Measurements from ENCODE around the gene KDM6B. TPM values are rescaled to one million over a fixed set of nuclear protein-coding genes. Genes with fewer than 3 reads are reported as not detected.

Gene KDM6B
- total RNA-seq, 1 donor from 2014 or later: 191 TPM

GRCh38 chr17:7820231-7820630, 13.8 kb upstream of the KDM6B start:
- no peak overlapping the region for H3K27ac Mint-ChIP-seq (ENCODE audit: unreplicated experiment)
- no peaks in the 10 kb centered on the region for H3K36me3 Mint-ChIP-seq (ENCODE audit: unreplicated experiment)
- no peaks in the 10 kb centered on the region for H3K4me1 Mint-ChIP-seq (ENCODE audit: low read depth, unreplicated experiment)
- TF ChIP-seq, protein P1, sequence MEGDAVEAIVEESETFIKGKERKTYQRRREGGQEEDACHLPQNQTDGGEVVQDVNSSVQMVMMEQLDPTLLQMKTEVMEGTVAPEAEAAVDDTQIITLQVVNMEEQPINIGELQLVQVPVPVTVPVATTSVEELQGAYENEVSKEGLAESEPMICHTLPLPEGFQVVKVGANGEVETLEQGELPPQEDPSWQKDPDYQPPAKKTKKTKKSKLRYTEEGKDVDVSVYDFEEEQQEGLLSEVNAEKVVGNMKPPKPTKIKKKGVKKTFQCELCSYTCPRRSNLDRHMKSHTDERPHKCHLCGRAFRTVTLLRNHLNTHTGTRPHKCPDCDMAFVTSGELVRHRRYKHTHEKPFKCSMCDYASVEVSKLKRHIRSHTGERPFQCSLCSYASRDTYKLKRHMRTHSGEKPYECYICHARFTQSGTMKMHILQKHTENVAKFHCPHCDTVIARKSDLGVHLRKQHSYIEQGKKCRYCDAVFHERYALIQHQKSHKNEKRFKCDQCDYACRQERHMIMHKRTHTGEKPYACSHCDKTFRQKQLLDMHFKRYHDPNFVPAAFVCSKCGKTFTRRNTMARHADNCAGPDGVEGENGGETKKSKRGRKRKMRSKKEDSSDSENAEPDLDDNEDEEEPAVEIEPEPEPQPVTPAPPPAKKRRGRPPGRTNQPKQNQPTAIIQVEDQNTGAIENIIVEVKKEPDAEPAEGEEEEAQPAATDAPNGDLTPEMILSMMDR (IDR thresholded peaks at IDR 0.05; ENCODE audit: partially characterized antibody, unreplicated experiment): no peak
- peaks cover 11% of the 10 kb centered on the region for H3K27me3 Mint-ChIP-seq (ENCODE audit: unreplicated experiment)
- no peaks in the 10 kb centered on the region for H3K9me3 Mint-ChIP-seq (ENCODE audit: unreplicated experiment)
- DNase-seq: no peak
- H3K4me3 Mint-ChIP-seq (ENCODE audit: unreplicated experiment): no peak overlapping the region

DNA sequence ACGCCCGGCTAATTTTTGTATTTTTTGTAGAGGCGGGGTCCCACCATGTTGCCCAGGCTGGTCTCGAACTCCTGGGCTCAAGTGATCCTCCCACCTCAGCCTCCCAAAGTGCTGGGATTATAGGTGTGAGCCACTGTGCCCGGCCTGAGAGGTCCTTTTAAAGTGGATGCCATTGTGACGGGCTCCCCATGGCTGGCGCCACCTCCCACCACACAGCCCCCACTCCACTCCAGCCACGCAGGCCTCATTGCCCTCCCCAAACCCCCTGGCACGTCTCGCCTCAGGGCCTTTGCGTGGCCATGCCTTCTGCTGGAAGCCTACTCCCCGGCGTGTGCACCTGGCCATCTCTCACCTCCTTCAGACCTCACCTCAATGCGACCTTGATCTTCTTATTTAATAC, 11.9 kb upstream of the KDM6B start:
- peaks cover 11% of the 10 kb centered on the region for H3K27me3 Mint-ChIP-seq (ENCODE audit: unreplicated experiment)
- no peak overlapping the region for H3K27ac Mint-ChIP-seq (ENCODE audit: unreplicated experiment)
- H3K9me3 Mint-ChIP-seq (ENCODE audit: unreplicated experiment): no peaks in the 10 kb centered on the region
- no peaks in the 10 kb centered on the region for H3K4me1 Mint-ChIP-seq (ENCODE audit: low read depth, unreplicated experiment)
- H3K4me3 Mint-ChIP-seq (ENCODE audit: unreplicated experiment): no peak overlapping the region
- TF ChIP-seq, protein P1 (IDR thresholded peaks at IDR 0.05; ENCODE audit: partially characterized antibody, unreplicated experiment): no peak
- DNase-seq: no peak
- no peaks in the 10 kb centered on the region for H3K36me3 Mint-ChIP-seq (ENCODE audit: unreplicated experiment)

- no peak for DNase-seq
- TF ChIP-seq, protein P1 (IDR thresholded peaks at IDR 0.05; ENCODE audit: partially characterized antibody, unreplicated experiment): no peak
- Mint-ChIP-seq H3K4me3 (ENCODE audit: unreplicated experiment) (no peak overlapping the region), H3K9me3 (ENCODE audit: unreplicated experiment) (no peaks in the 10 kb centered on the region), H3K36me3 (ENCODE audit: unreplicated experiment) (no peaks in the 10 kb centered on the region), H3K27ac (ENCODE audit: unreplicated experiment) (no peak overlapping the region), H3K4me1 (ENCODE audit: low read depth, unreplicated experiment) (no peaks in the 10 kb centered on the region), H3K27me3 (ENCODE audit: unreplicated experiment) (peaks cover 11% of the 10 kb centered on the region)
Measured at GRCh38 chr17:7823581-7824001, 10.4 kb upstream of the KDM6B start.

DNA sequence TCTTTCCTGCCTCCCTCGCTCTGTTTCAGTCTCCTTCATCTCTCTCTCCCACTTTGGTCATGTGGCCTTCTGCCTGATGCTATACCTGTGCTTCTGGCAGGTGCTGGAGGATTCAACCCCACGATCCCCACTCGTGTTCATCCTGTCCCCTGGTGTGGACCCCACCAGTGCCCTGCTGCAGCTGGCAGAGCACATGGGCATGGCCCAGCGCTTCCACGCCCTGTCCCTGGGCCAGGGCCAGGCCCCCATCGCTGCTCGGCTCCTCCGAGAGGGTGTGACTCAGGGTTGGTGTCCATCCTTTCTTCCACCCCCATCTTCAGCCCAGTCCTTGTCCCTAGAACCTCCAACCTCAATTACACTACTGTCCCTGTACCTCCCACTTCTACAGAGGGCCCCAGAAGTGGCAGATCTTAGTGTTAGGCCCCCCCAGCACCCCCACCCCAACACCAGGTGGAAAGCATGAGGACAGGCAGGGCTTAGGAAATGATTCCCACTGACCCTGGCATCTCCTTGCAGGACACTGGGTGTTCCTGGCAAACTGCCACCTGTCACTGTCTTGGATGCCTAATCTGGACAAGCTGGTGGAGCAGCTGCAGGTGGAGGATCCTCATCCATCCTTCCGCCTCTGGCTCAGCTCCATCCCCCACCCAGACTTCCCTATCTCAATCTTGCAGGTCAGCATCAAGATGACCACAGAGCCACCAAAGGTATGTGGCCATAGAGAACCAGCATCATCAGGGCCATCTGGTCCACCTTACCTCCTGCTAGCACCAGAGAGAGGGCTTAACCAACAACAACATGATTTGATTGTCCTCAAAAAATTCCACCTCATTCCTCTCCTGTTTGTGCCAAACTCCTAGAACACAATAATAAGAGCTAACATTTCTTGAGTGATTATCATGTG, 9.7 kb upstream of the KDM6B start:
- Mint-ChIP-seq H3K4me3 (ENCODE audit: unreplicated experiment) (no peak overlapping the region), H3K27ac (ENCODE audit: unreplicated experiment) (no peak overlapping the region), H3K36me3 (ENCODE audit: unreplicated experiment) (no peaks in the 10 kb centered on the region), H3K9me3 (ENCODE audit: unreplicated experiment) (no peaks in the 10 kb centered on the region), H3K27me3 (ENCODE audit: unreplicated experiment) (peaks cover 11% of the 10 kb centered on the region), H3K4me1 (ENCODE audit: low read depth, unreplicated experiment) (no peaks in the 10 kb centered on the region)
- TF ChIP-seq, protein P1 (IDR thresholded peaks at IDR 0.05; ENCODE audit: partially characterized antibody, unreplicated experiment): no peak
- DNase-seq: no peak
